HepG2 (cell line): ENCODE data around the gene FAIM. TPM values are rescaled to one million over a fixed set of nuclear protein-coding genes. Genes with fewer than 3 reads are reported as not detected.

ENCODE experiments used
- BCL6 ChIP-seq: IDR thresholded peaks from 2 replicates; pipeline ENCODE4 v1.6.1; 2016; ENCODE audit warnings: missing genetic modification reagents, missing compliant biosample characterization
- CEBPG ChIP-seq: IDR thresholded peaks from 2 replicates; pipeline ENCODE4 v1.6.1; 2016
- FOXP1 ChIP-seq, 2 experiments: fragments of 450-650 bp in 1 of 2; IDR thresholded peaks; 2 replicates each; pipeline ENCODE4 v1.6.1; 2017 to 2018; ENCODE audit warnings: antibody characterized with exemption in 1 of 2
- HES4 ChIP-seq: sonication (generic); formaldehyde crosslinking; IDR thresholded peaks from 2 replicates; pipeline ENCODE4 v1.9.0; 2021; ENCODE audit warnings: mild to moderate bottlenecking, missing genetic modification reagents, borderline replicate concordance
- HNF4A ChIP-seq: sonication (generic); formaldehyde crosslinking; IDR thresholded peaks from 2 replicates; pipeline ENCODE4 v1.4.0; 2020; ENCODE audit warnings: missing genetic modification reagents
- NCOA1 ChIP-seq: sonication (generic); formaldehyde crosslinking; IDR thresholded peaks from 2 replicates; pipeline ENCODE4 v1.9.0; 2021; ENCODE audit warnings: missing genetic modification reagents
- NFATC3 ChIP-seq: sonication (generic); formaldehyde crosslinking; IDR thresholded peaks from 2 replicates; pipeline ENCODE4 v1.5.1; 2020; ENCODE audit warnings: mild to moderate bottlenecking, missing genetic modification reagents
- NFKBIZ ChIP-seq: IDR thresholded peaks from 2 replicates; pipeline ENCODE4 v1.6.1; 2018; ENCODE audit warnings: missing genetic modification reagents, missing compliant biosample characterization
- NFYB ChIP-seq: sonication (generic); formaldehyde crosslinking; IDR thresholded peaks from 2 replicates; pipeline ENCODE4 v1.4.0; 2020; ENCODE audit warnings: missing genetic modification reagents
- SRSF9 ChIP-seq: fragments of 200-400 bp; formaldehyde crosslinking; IDR thresholded peaks from 2 replicates; pipeline ENCODE4 v1.6.1; 2018; ENCODE audit warnings: borderline replicate concordance, mild to moderate bottlenecking, low read depth, low read length; ENCODE audit not compliant: insufficient read depth, poor library complexity, severe bottlenecking
- ZBTB8A ChIP-seq: sonication (generic); formaldehyde crosslinking; IDR thresholded peaks from 2 replicates; pipeline ENCODE4 v1.4.0; 2020; ENCODE audit warnings: mild to moderate bottlenecking, low read depth, missing genetic modification reagents, borderline replicate concordance
- ZEB1 ChIP-seq: IDR thresholded peaks from 2 replicates; pipeline ENCODE4 v1.6.1; 2012; ENCODE audit warnings: mild to moderate bottlenecking, low read depth, inconsistent platforms; ENCODE audit not compliant: insufficient replicate concordance
- ZNF234 ChIP-seq: sonication (generic); formaldehyde crosslinking; conservative IDR thresholded peaks from 2 replicates; pipeline ENCODE4 v1.5.1; 2020; ENCODE audit warnings: mild to moderate bottlenecking, missing genetic modification reagents
- polyA plus RNA-seq, 8 experiments: library from polyadenylated mRNA; depleted of rRNA in 3 of 8; stranded (reverse) in 7 of 8; unstranded in 1 of 8; fragments of >200 nt; fragmentation: Illumina TruSeq in 4 of 8; extraction: Trizol in 4 of 8; gene quantifications; 2 replicates each; pipeline versions ENCODE4 v1.2.1 to v1.2.3, GENCODE V29; 2011 to 2016; ENCODE audit warnings: low read depth in 4 of 8, missing spikeins in 1 of 8, mixed read lengths in 1 of 8; ENCODE audit not compliant: insufficient read depth in 1 of 8
- total RNA-seq, 5 experiments: library from RNA; depleted of rRNA; stranded (reverse); fragments of >200 nt; fragmentation: Illumina TruSeq; extraction: Trizol; gene quantifications; 2 replicates each; pipeline ENCODE4 v1.2.3, GENCODE V29; 2016; ENCODE audit warnings: low read depth in 1 of 5
- TF ChIP-seq, protein P1 (sequence below): sonication (generic); formaldehyde crosslinking; IDR thresholded peaks from 2 replicates; pipeline ENCODE4 v1.4.0; 2020; ENCODE audit warnings: low read depth, missing genetic modification reagents
- TF ChIP-seq, protein P2 (sequence below): IDR thresholded peaks from 2 replicates; pipeline ENCODE4 v1.6.1; 2012; ENCODE audit warnings: low read depth, low read length, improper control_type of control experiment
- TF ChIP-seq, protein P3 (sequence below): sonication (generic); formaldehyde crosslinking; IDR thresholded peaks from 2 replicates; pipeline ENCODE4 v1.8.0; 2022; ENCODE audit warnings: missing genetic modification reagents, low read depth, mild to moderate bottlenecking, borderline replicate concordance
- TF ChIP-seq, protein P4 (sequence below): sonication (generic); formaldehyde crosslinking; IDR thresholded peaks from 2 replicates; pipeline ENCODE4 v1.5.1; 2020; ENCODE audit warnings: mild to moderate bottlenecking, missing genetic modification reagents
- TF ChIP-seq, protein P5 (sequence below), 2 experiments: fragments of 450-650 bp in 1 of 2; sonication (generic) in 1 of 2; formaldehyde crosslinking; IDR thresholded peaks; 2 replicates each; pipeline versions ENCODE4 v1.5.0 to v1.8.0; 2020 to 2022; ENCODE audit warnings: mild to moderate bottlenecking in 1 of 2, missing genetic modification reagents in 1 of 2

The FAIM gene
- total and polyA plus RNA-seq, 2 of the 13 experiments (the other 11 are each of a cell fraction or from before 2014, with no cell fraction given), result 4.3 to 25.8 TPM

DNA sequence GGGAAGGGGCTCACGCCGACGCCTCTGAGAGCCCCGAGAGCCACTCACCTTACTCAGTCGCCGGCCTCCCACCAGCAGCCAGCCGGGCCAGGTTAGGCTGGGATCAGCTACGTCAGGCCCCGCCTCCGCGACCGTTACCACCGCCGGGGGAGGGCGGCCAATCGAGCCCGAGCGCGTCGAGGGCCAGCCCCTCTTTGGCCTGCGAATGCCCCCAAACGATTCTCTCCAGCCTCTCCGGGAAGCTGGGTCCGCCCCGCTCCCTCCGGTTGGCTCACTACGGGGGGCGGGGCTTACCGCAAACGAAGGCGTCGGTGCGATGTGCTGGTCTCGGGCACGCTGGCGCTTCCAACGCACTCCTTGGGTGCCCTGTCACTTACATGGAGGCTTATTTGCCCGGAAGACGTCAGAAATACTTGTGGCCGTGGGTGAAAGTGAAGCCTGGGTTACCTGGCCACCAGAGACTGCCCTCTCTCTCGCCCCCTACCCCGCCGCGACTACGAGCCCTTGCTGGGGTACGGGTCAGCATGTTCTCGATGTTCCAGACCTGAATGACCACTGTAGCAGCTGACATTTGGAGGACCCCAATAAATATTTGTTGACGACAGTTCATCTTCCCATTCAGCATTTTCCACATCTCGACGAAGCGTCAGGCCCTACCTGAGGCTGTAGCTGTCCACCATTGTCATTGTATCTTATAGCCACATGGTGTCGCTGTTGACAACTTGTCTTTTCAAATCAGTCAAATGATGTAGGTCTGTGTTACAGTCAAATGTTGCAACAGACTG, 14.2 kb upstream of the FAIM start, which contains the start of gene CEP70 (continued):
- TF ChIP-seq FOXP1 (IDR thresholded peaks at IDR 0.05), result no peak
- no peak for TF ChIP-seq FOXP1 (CRISPR knock-in tag; IDR thresholded peaks at IDR 0.05)
- no peak for TF ChIP-seq HES4 (CRISPR knock-in tag)
- TF ChIP-seq, protein P1, sequence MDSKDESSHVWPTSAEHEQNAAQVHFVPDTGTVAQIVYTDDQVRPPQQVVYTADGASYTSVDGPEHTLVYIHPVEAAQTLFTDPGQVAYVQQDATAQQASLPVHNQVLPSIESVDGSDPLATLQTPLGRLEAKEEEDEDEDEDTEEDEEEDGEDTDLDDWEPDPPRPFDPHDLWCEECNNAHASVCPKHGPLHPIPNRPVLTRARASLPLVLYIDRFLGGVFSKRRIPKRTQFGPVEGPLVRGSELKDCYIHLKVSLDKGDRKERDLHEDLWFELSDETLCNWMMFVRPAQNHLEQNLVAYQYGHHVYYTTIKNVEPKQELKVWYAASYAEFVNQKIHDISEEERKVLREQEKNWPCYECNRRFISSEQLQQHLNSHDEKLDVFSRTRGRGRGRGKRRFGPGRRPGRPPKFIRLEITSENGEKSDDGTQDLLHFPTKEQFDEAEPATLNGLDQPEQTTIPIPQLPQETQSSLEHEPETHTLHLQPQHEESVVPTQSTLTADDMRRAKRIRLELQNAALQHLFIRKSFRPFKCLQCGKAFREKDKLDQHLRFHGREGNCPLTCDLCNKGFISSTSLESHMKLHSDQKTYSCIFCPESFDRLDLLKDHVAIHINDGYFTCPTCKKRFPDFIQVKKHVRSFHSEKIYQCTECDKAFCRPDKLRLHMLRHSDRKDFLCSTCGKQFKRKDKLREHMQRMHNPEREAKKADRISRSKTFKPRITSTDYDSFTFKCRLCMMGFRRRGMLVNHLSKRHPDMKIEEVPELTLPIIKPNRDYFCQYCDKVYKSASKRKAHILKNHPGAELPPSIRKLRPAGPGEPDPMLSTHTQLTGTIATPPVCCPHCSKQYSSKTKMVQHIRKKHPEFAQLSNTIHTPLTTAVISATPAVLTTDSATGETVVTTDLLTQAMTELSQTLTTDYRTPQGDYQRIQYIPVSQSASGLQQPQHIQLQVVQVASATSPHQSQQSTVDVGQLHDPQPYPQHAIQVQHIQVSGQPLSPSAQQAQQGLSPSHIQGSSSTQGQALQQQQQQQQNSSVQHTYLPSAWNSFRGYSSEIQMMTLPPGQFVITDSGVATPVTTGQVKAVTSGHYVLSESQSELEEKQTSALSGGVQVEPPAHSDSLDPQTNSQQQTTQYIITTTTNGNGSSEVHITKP (CRISPR knock-in tag), result peak; percentile 39; the same call in 1 of the 2 replicates
- no peak for TF ChIP-seq ZNF234 (CRISPR knock-in tag)
- TF ChIP-seq SRSF9, result no peak
- peak; percentile 18; the same call in 1 of the 2 replicates for TF ChIP-seq BCL6 (CRISPR knock-in tag)
- TF ChIP-seq ZBTB8A (CRISPR knock-in tag), result no peak
- peak; percentile 89 for TF ChIP-seq NFYB (CRISPR knock-in tag)
- TF ChIP-seq, protein P2, sequence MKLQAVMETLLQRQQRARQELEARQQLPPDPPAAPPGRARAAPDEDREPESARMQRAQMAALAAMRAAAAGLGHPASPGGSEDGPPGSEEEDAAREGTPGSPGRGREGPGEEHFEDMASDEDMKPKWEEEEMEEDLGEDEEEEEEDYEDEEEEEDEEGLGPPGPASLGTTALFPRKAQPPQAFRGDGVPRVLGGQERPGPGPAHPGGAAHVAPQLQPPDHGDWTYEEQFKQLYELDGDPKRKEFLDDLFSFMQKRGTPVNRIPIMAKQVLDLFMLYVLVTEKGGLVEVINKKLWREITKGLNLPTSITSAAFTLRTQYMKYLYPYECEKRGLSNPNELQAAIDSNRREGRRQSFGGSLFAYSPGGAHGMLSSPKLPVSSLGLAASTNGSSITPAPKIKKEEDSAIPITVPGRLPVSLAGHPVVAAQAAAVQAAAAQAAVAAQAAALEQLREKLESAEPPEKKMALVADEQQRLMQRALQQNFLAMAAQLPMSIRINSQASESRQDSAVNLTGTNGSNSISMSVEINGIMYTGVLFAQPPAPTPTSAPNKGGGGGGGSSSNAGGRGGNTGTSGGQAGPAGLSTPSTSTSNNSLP, result peak; percentile 65
- TF ChIP-seq HNF4A (CRISPR knock-in tag), result no peak
- TF ChIP-seq CEBPG (CRISPR knock-in tag), result peak; percentile 95
- peak; percentile 45 for TF ChIP-seq ZEB1
- no peak for TF ChIP-seq NCOA1
- TF ChIP-seq, protein P3, sequence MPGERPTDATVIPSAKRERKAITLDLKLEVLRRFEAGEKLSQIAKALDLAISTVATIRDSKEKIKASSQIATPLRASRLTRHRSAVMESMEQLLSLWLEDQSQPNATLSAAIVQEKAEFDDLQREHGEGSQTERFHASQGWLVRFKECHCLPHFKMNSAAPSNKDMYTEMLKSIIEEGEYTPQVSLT, result no peak
- TF ChIP-seq, protein P4, sequence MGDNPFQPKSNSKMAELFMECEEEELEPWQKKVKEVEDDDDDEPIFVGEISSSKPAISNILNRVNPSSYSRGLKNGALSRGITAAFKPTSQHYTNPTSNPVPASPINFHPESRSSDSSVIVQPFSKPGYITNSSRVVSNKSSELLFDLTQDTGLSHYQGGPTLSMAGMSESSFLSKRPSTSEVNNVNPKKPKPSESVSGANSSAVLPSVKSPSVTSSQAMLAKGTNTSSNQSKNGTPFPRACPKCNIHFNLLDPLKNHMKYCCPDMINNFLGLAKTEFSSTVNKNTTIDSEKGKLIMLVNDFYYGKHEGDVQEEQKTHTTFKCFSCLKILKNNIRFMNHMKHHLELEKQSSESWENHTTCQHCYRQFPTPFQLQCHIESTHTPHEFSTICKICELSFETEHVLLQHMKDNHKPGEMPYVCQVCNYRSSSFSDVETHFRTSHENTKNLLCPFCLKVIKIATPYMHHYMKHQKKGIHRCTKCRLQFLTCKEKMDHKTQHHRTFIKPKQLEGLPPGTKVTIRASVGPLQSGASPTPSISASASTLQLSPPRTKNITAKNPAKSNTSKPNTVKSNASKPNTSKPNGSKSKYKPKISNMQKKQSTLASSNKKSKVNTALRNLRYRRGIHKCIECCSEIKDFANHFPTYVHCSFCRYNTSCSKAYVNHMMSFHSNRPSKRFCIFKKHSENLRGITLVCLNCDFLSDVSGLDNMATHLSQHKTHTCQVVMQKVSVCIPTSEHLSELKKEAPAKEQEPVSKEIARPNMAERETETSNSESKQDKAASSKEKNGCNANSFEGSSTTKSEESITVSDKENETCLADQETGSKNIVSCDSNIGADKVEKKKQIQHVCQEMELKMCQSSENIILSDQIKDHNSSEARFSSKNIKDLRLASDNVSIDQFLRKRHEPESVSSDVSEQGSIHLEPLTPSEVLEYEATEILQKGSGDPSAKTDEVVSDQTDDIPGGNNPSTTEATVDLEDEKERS (CRISPR knock-in tag), result no peak
- peak; percentile 36; the same call in 1 of the 2 replicates for TF ChIP-seq NFKBIZ (CRISPR knock-in tag)
- TF ChIP-seq, protein P5, sequence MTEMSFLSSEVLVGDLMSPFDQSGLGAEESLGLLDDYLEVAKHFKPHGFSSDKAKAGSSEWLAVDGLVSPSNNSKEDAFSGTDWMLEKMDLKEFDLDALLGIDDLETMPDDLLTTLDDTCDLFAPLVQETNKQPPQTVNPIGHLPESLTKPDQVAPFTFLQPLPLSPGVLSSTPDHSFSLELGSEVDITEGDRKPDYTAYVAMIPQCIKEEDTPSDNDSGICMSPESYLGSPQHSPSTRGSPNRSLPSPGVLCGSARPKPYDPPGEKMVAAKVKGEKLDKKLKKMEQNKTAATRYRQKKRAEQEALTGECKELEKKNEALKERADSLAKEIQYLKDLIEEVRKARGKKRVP (CRISPR knock-in tag; IDR thresholded peaks at IDR 0.05), result peak in 1 of 2 experiments; percentile 83; a peak in 2 of 4 replicates
- TF ChIP-seq NFATC3 (CRISPR knock-in tag), result no peak
